NCI-H82 treated with DMSO at 0.1 percent for 48 hours (cell line): Measurements from ENCODE around the gene DNAJC11.

Experiments used
- DNase-seq: peaks from one replicate; lab custom pipeline; 2025; ENCODE audit not compliant: unreplicated experiment; lab: John Stamatoyannopoulos, UW

The DNAJC11 gene

DNA sequence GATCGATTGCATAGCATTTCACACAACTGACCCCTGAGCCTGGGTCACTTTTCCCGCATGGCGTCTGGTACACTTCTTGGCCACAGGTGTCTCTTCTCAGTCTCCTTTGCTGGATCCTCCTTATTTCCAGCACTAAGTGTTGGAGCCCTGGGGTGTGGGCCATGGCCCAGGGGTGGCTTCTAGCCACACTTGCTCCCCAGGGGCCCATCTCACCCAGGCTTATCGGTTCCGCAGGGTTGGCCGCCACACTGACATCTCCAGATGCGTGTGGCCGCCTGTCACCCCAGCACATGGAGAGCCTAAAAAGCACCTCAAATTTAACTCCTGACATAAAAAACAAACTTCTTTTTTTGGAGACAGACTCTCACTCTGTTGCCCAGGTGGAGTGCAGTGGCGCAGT, 74.6 kb downstream of the DNAJC11 start:
- DNase-seq = no peak

DNA sequence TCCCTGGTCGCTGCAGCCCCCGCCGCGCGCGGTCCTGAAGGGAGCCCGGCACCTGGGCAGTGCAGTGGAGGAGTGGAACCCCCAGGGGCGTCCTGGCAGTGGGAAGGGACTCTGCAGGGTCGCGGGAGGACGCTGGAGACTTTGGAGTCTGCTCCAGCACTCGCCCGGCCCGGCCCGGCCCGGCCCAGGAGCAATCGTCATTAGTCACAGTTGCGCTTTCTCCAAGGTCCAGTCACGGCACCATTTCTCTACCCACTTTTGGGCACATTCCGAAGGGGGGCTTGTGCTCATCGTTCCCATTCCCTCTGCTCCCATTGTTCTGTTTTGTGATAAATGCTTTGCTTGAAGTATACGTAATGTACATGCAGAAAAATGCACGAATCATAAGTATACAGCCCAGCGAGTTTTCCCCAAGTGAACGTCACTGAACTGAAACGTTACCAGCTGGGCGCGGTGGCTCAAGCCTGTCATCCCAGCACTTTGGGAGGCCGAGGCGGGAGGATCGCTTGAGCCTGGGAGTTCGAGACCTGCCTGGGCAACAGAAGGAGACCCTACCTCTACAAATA, 75.9 kb downstream of the DNAJC11 start:
- DNase-seq = no peak

DNA sequence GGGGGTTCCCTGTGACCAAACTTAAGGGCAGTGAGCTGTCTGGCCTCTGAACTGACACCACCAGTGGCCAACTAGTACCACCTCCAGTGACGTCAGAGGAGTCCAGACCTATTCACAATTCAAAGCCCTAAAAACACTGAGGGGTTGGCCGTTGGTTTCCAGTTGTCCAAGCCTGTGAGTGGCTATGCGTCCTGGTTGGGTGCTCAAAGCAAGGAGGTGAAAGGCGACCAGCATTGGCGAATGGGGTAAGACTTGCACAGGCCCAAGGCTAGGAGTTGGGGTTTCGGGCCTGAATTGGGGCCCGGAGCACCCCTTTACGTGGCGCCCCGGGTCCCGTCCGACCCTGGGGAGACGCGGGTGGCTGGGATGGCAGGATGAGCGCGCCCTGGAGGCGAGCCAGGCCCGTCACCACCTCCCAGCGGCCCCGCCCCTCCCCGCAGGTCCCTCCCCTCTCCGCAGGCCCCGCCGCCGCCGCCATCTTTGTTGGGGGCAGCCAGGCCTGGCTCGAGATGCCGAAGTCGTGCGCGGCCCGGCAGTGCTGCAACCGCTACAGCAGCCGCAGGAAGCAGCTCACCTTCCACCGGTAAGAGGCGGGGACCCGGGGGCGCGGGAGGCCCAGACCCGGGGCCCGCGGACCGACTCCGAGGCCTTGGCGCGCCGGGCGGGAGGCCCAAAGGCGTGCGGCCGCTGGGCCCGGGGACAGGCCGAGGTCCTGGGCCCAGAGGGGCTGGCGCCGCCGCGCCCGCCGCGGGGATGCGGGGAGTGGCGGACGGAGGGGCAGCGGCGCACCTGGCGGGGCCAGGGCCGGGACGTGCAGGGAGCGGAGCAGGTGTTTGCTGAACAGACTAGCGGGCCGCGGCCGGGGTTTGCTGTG, 76.7 kb downstream of the DNAJC11 start, which contains the start of gene THAP3:
THAP3 (plus strand) TSS at position 159 of the 874 bp plus-strand sequence; CDS start at position 510, 351 bp downstream.
- DNase-seq = peak; percentile 38

DNA sequence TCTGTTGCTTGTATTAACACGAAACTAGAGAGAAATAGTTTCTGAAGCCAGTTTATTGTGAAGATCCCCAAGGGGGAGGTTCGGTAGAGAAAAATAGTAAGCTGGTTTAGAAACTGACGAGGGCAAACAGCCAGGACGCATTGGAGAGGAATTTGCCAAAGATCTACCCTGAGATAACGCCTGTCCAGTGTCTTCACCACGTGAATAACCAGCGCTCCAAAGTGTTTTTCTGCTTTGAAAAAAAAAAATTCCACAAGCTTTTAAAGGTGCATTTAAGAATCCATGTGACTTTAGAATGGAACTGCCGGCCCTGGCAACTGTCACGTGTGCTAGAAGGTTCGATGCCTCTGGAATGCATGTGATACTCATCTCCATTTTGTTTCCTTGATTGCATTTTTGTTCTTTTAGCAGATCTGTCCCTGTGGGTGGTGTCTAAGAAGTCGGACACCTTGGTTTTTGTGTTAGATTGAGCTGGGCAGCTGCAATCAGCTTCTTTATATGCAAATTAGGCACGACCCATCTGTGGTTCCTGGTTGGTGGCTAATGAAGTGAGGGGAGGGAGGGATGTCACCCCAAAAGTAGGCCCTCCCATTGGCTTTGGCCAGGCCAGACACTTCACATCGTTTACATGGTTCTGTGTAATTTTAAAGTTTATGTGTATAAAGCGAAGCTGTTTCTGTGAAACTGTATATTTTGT, 78.2 kb downstream of the DNAJC11 start:
- no peak for DNase-seq

DNA sequence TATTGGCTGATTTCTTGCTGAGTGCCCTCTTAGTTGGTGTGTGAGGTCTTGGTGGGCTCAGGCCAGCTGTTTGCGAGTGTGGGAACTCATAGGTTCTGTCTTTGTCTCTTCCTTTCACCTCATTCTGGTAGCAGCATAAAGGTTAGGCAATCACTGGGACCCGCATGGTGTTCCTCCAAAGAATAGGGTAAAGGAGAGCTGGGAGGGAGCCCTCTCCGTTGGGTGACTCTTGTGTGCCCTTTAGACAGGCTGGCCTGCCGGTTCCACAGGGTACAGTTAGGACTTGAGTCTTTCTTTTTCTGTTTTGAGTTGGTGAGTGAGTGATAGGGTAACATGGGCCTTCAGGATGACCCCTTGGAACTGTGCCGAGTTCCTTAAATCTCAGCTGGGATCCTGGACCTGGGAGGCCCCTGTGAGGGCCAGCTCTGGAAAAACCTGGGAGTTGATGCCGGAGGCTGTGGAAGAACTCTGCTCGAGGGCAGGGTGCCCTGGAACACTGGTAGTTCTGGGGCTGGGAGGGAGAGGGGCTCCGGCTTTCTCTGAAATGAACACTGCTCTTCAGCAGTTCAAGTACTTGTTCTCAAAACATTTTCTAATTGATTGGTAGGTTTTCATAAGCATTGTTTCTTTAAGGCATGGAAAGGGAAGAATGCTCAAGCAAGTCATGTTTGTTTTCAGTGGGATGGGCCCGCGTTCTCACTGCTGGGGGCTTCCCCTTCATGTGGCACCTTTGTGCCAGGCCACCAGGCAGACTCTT, 79.0 kb downstream of the DNAJC11 start:
- DNase-seq = no peak

DNA sequence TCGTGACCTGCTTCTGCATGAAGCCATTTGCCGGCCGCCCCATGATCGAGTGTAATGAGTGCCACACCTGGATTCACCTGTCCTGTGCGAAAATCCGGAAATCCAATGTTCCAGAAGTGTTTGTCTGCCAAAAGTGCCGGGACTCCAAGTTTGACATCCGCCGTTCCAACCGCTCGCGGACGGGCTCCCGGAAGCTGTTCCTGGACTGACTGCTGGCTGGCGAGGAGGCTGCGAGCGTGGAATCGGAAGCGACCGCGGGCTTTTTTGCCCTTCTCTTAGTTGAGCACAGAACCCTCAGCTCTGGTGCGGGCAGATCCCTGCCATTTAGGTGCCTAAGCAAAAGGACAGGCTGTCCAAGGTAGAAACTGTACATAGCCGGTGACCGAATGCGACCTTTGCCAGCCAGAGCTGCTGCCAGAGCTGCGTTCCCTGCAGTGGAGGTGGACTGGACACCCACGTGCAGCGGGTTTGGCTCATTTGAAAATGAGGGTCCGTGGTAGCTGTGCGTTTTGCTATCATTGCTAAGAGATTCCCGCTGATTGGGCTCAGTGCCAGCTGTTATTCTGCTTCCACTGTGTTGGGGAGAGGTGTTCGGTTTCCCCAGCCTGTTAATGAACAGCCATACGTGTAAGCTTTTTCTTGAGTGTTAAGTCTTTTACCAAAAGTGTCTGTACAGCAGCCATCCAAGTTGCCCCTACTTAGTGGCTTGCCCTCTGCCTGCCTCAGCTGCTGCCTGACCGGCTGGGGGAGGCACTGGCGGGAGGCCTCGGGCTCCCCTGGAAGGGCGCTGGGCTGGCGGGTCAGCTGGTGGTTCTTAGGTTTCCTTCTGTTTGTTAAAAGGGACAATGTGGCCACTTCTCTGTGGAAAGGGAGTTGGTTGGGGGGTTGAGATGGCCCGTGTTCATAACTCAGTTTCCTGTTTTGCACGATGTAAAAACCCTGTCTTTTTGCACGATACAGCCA, 79.9 kb downstream of the DNAJC11 start:
- DNase-seq = no peak

DNA sequence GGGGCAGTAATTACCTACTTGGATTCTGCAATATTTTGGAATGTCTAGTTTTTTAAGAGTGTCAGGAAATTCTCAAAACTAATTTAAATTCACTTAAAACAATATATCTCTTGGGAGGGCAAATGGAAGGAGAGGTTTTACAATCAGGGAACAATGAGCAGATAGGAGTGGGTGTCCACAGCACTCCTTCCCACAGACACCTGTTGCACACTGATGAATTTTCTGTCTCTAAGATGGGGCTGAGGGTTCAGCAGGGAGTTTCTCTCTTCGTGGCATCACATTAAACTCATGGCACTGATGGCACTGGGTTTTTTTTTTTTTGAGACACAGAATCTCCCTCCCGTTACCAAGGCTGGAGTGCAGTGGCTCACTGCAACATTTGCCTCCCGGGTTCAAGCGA, 82.6 kb downstream of the DNAJC11 start:
- DNase-seq = no peak

DNA sequence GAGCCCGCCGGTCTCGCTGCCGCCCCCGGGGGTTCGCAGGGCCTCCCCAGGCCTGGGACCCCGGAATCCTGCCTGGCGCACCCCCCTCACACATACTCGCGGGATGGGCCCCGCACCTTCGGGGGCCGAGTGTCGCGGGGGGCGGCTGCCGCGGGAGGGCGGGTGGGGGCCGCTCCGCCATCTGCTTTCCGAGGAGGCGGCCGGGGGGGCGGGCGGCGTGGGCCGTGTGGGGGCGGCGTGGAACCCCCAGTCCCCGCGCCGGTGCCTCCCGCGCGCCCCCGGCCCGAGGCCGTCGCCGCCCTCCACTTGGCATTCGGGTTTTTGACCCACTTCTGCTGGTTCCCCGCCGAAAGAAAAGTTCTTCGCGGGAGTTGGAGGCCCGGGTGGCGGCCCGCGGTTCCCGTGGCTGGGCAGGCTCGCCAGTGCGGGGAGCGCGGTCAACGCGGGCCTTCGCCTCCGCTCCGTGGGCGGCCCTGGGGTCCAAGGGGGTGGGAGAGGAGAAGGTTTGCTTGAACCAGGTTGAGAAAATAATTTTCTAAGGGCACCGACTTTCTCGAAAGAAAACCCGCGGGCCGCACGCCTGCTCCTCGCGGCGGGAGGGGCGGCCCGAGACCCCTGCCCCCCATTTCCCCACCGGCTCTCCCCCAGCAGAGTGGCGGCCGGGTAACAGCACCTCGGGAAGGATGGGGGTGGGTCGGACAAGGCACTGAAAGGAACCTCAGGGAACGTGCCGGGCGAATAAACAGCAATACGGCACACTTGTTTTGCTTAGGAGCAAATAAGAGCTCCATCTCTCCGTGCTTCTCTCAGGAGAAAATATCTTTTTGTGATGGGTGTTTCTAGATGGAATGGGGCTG, 86.5 kb downstream of the DNAJC11 start:
- no peak for DNase-seq

DNA sequence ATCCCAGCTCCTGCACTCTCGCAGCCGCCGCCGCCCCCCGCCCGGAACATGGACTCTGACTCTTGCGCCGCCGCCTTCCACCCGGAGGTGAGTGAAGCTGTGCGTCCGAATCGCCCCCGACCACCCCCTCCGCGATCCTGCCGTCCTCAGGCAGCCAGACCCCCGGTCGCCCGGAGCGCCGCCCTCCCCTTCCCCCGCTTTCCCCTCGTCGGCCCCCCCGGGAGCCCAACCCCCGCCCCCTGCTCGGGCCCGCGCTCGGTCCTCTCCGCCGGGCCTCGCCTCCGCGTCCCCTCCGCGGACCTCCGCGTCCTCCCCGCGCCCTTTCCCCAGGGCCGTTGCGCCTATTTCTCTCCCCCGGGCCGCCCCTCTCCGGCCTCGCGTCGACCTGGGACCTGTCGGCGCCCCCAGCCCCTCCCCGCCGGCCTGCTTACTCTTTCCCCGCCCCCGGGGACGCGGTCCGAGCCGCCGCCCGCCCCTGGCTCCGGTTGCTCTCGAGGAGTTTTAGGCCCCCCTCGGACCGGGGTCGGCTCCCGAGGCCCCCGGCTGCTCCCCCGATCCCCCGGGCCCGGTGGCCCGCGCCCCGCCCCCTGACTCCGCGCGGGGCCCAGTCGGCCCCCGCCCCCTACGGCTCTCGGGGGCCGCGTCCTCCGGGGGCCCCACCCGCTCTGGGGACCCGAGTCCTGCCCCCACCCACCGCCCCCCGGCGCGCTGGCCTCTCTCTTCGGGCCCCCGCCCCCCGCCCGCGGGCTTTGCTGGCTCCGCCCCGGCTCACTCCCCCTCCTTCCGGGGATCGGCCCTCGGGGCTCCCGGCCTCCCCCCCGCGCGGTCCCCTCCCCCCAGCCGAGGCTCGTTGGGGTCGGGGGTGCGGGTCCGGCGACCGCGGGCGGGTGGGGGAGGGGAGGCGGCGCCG, 87.3 kb downstream of the DNAJC11 start:
- DNase-seq = no peak

DNA sequence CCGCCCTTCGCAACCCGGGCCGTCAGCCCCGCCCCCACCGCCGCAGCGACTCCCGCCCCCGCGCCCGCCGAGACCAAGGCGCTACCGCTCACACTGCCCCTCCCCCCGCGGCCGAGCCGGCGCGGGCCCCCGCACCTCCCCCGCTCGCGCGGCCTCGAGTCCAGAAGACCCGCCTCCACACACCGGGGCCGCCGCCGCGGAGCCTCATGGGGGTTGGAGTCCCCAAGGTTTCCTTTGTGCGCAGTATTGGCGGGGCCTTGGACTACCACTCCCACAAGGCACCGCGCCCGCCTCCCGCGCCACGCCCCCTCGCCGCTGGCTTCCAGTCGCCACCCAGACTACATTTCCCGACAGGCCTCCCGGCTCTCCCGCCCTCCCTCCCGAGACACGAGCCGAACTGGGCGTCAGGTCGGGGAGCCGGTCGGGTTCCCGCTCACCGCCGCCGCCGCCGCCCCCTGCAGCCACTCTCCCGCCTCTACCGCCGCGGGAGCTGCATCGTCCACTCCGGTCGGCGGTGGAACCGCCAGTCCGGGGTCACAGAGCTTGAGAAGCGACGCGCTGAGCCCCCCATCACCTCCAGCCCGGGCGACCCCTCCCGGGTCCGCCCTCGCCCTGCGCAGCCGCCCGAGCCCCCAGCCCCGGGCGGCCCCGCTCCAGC, 88.1 kb downstream of the DNAJC11 start, which contains the start of gene PHF13:
PHF13 (plus strand) TSS at position 371 of the 658 bp plus-strand sequence. CDS start 336 bp downstream, outside the sequence.
- DNase-seq = peak; percentile 96

DNA sequence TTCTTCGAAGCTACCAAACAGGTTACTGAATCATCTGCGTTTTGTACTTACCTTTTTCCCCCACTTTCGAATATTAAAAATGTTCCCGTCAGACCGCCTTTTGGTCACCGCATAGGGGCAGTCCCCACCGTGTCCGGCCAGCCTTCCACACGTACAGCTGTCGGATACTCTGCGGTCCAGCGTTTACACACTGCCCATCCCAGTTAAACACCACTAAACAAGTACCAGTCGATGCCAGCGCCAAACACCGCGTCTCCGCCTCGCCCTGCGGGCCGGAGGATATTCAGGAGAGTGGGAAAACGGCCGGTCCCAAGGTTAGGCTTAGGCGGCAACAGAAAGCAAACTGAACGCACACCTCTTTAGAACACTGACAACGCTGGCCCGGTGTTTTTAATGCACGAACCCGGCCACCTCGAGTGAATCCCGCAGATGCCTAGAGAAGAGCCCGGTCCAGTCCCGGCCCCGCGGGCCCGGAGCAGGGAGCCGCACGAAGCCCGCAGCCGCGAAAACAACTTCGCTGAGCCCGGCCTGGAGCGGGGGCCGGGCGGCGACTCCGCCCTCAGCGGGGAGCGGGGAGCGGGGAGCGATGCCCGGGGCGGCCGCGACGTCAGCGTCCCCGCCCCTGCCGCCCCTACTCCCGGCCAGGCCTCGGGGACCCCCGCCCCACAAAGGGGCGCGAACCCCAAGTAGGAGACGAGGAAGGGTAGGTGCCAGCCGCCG, 88.8 kb downstream of the DNAJC11 start:
- DNase-seq = no peak

DNA sequence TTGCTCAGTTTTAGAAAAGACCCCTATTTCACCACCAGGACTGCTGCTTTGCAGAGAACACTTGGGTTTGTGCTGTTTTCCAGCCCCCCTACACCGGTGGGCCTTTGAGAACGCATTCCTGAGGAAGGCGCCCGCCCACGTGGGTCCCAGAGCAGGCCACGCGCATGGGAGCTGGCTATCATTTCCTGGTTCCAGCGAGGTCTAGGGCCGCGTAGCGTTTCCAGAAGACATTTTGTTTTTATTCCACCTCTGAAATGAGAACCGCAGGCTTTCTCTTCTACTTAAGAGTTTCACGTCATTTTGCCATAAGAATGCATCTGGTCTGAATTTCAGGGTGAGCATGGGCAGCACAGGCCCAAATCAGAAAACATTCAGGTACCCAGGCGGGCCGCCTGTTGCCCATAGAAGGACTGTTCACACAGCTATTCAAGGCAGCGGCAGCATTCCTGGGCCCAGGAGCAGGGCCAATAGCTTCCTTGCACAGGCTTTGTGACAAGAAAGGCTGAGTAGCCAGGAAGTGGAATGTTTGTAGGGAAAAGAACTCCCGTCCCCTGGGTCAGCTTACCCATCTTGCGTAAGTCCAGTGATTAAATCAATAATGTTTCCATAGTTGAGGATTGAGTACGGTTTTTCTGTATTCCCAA, 97.6 kb downstream of the DNAJC11 start:
- no peak for DNase-seq

DNA sequence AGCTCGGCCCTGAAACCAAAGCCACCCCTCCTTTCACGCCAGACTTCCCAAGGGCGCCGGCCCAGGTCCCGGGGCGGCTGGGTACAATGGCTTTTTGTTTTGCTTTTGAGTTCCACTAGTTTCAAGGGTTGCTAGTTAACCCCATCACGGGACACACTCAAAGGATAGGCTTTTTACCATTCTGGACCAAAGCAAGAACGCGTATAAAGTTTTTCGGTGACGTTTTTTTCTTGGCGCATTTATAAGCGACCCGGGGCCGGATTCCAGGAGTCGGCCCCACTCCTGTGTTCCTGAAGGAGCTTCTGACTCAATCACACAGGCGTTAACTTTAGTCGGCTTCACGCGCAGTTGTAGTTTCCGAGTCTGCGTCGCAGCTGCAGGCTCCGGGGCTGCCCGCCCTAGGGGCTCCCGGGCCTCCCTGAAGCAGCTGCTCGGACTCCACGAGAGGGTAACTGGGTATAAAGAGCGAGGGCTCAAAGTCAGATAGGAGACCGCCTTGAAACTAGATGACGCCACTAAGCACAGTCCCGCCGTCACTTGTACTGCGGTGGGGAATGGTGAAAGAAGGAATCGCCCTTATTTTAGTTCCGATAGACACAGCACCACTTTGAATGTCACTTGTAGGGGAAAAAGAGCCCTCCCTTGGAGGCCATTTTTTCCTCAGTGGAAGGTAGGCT, 98.2 kb downstream of the DNAJC11 start:
- no peak for DNase-seq

DNA sequence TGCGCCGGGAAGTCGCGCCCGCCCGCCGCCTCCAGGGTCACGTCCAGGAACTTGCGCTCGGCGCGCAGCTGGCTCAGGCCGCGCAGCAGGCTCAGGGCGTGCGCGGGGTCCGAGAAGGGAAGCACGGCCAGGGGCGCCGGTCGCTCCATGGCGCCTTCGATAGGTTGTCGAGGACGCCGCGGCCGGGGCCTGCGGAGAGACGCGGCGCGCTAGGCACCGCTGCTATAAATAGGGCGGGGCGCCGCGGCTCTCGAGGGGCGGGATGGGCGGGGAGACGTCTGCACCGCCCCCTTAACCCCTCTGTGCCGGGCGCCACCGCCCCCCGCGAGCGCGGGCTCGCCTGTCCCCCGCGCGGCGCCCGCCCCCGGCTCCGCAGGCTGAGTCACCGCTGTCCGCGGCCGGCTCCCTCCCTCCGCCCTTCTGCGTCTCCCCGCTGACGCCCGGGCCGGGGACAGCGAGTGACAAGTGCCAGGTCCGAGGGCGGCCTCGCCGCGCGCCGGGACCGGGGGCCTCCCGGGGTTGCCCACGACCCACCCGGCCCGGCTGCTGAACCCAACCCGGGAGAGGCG, 98.9 kb downstream of the DNAJC11 start, which contains the start of gene KLHL21:
KLHL21 (minus strand) TSS at position 201 of the 569 bp plus-strand sequence; CDS start at position 149, 52 bp downstream.
- peak; percentile 25 for DNase-seq
